GM12891 (cell line): ENCODE data around the gene EPDR1.

Source experiments
- DNase-seq: peaks from one replicate; pipeline ENCODE4 v3.0.0; 2011; ENCODE audit warnings: low spot score; ENCODE audit not compliant: insufficient read length
- FAIRE-seq: peaks from 2 replicates; lab custom pipeline; 2011; peaks lifted over from hg19 to GRCh38; lab: Jason Lieb, UNC
- PAX5 ChIP-seq: IDR thresholded peaks from 2 replicates; pipeline ENCODE4 v1.6.1; 2011; ENCODE audit warnings: low read length, moderate library complexity, mild to moderate bottlenecking; ENCODE audit not compliant: insufficient read depth, severe bottlenecking
- POLR2A ChIP-seq: IDR thresholded peaks from 2 replicates; pipeline ENCODE4 v1.6.1; 2011; ENCODE audit warnings: low read depth, low read length, control low read depth
- POLR2AphosphoS5 ChIP-seq: IDR thresholded peaks from 2 replicates; pipeline ENCODE4 v1.6.1; 2011; ENCODE audit warnings: low read depth, low read length, control low read depth
- POU2F2 ChIP-seq: IDR thresholded peaks from 2 replicates; pipeline ENCODE4 v1.6.1; 2011; ENCODE audit warnings: low read depth, mild to moderate bottlenecking, control low read depth, low read length, moderate library complexity
- SPI1 ChIP-seq: IDR thresholded peaks from 2 replicates; pipeline ENCODE4 v1.6.1; 2011; ENCODE audit warnings: low read depth, low read length, control low read depth
- TAF1 ChIP-seq: IDR thresholded peaks from 2 replicates; pipeline ENCODE4 v1.6.1; 2011; ENCODE audit warnings: low read depth, low read length, control low read depth

Gene EPDR1

GRCh38 chr7:37916017-37916672, 4.3 kb upstream of the EPDR1 start:
- DNase-seq (no peak), FAIRE-seq (peak; percentile 68)
- TF ChIP-seq TAF1 (no peak), POU2F2 (no peak), SPI1 (no peak), PAX5 (no peak), POLR2AphosphoS5 (no peak), POLR2A (no peak)

- DNase-seq (no peak), FAIRE-seq (peak; percentile 86)
Measured at GRCh38 chr7:37916673-37917660, 3.5 kb upstream of the EPDR1 start, which contains the start of gene SFRP4. SFRP4 (minus strand) TSS chr7:37916817; CDS start chr7:37916537, 280 bp downstream.

GRCh38 chr7:37918526-37918925, 1.9 kb upstream of the EPDR1 start:
- TF ChIP-seq PAX5 (no peak), SPI1 (no peak), POLR2A (no peak), TAF1 (no peak), POLR2AphosphoS5 (no peak), POU2F2 (no peak)
- DNase-seq: no peak
- FAIRE-seq: no peak

More at GRCh38 chr7:37916673-37917660, 3.5 kb upstream of the EPDR1 start, which contains the start of gene SFRP4:
- no peak for TF ChIP-seq SPI1
- TF ChIP-seq POLR2A: no peak
- no peak for TF ChIP-seq TAF1
- no peak for TF ChIP-seq PAX5
- TF ChIP-seq POLR2AphosphoS5: no peak
- TF ChIP-seq POU2F2: no peak

- DNase-seq (no peak), FAIRE-seq (peak; percentile 52)
- TF ChIP-seq SPI1 (no peak), POU2F2 (no peak), TAF1 (no peak), POLR2A (no peak), PAX5 (no peak), POLR2AphosphoS5 (no peak)
Measured at GRCh38 chr7:37920849-37921805, 687 bp downstream of the EPDR1 start.

GRCh38 chr7:37921876-37922275, 1.4 kb downstream of the EPDR1 start:
- DNase-seq: no peak
- no peak for FAIRE-seq
- TF ChIP-seq POLR2A (no peak), PAX5 (no peak), POU2F2 (no peak), TAF1 (no peak)

- TF ChIP-seq POLR2A (no peak), SPI1 (no peak), TAF1 (no peak), POU2F2 (no peak), POLR2AphosphoS5 (no peak), PAX5 (no peak)
- FAIRE-seq: no peak
- DNase-seq: no peak
Measured at GRCh38 chr7:37923996-37924395, 3.6 kb downstream of the EPDR1 start.

GRCh38 chr7:37924491-37925041, 4.1 kb downstream of the EPDR1 start:
- no peak for DNase-seq
- FAIRE-seq: no peak
- TF ChIP-seq PAX5 (no peak), TAF1 (no peak), POLR2AphosphoS5 (no peak), SPI1 (no peak), POU2F2 (no peak), POLR2A (no peak)

- no peak for DNase-seq
- FAIRE-seq: no peak
- TF ChIP-seq SPI1 (no peak), POLR2AphosphoS5 (no peak), POLR2A (no peak), PAX5 (no peak)
Measured at GRCh38 chr7:37925620-37926019, 5.2 kb downstream of the EPDR1 start.
